Activated T-helper 1 cell treated with Interleukin-2 at 50 U/mL for 16 hours (primary cell): ENCODE data around the gene CEP250.

Experiments used
- DNase-seq: peaks from one replicate; pipeline ENCODE4 v3.0.0-alpha.2; 2020; ENCODE audit warnings: low read depth

CEP250 gene

GRCh38 chr20:35561268-35561667 lies 105.9 kb downstream of the CEP250 start:
- no peak for DNase-seq

GRCh38 chr20:35561671-35562070 lies 106.3 kb downstream of the CEP250 start:
- DNase-seq, result no peak

- no peak for DNase-seq
These were observed 107.2 kb downstream of the CEP250 start for GRCh38 chr20:35562541-35563110.

- no peak for DNase-seq
These were observed 108.4 kb downstream of the CEP250 start for GRCh38 chr20:35563834-35564233.

DNA sequence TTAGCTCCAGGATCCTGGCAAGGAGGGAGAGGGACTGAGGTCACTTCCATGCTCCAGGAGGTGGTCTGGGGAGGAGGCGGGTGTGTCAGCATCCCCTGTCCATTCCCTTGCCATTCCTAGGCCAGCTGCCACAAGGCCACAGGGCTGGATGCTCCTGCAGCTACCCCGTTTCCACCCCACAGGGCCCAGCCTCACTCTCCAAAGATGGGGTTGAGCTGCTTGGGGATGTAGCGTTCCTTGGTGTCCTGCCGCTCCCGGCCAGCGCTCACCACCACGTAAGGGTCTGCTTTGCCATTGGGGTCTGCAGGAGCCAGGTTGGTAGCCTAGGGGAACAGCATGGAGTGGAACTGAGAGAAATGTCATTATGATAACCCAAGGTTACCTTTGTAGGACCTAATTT lies 109.5 kb downstream of the CEP250 start:
- no peak for DNase-seq

DNA sequence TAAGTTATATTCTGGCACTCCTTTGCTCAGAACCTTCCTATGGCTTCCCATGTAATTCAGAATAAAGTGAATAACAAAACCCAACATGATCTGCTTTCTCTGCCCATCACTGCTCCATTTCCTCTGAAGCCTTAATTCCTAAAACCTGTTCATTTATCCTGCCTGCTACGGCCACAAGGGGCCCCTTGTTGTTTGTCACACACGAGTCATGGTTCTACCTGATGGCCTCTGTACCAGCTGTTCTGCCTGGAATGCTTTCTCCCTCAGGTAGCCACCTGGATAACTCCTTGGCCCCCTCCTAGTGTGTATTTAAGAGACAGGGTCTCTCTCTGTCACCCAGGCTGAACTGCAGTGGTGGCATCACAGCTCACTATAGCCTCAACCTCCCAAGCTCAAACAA lies 113.2 kb downstream of the CEP250 start:
- DNase-seq, result no peak
